HG03521 (cell line): ENCODE measurements around the gene EEF2KMT.
A peak's percentile ranks its signal among the peaks of the same experiment; 100 is the strongest.
"Not testable (repeated sequence)": the region's sequence is repeated elsewhere in the genome, so short reads cannot be mapped to it uniquely, and the experiment has no call there.

Experiments used
- ATAC-seq: cut with Tn5 transposase; IDR thresholded peaks from one replicate; pipeline ENCODE4 v1.9.1; 2021; ENCODE audit warnings: mild to moderate bottlenecking, moderate library complexity; ENCODE audit not compliant: unreplicated experiment

The EEF2KMT gene

GRCh38 chr16:5095145-5095830, 2.3 kb downstream of the EEF2KMT start:
- not testable (repeated sequence) for ATAC-seq

- ATAC-seq = not testable (repeated sequence)
These were observed 3.8 kb downstream of the EEF2KMT start for GRCh38 chr16:5093746-5094145.

GRCh38 chr16:5093081-5093480, 4.5 kb downstream of the EEF2KMT start:
- not testable (repeated sequence) for ATAC-seq

GRCh38 chr16:5090592-5090991, 7.0 kb downstream of the EEF2KMT start:
- not testable (repeated sequence) for ATAC-seq

- not testable (repeated sequence) for ATAC-seq
These were observed 7.6 kb downstream of the EEF2KMT start for GRCh38 chr16:5089911-5090555.

GRCh38 chr16:5088936-5089335, 8.7 kb downstream of the EEF2KMT start:
- not testable (repeated sequence) for ATAC-seq

- ATAC-seq = not testable (repeated sequence)
These were observed 9.4 kb downstream of the EEF2KMT start for GRCh38 chr16:5088086-5088790.

- not testable (repeated sequence) for ATAC-seq
These were observed 11.9 kb downstream of the EEF2KMT start for GRCh38 chr16:5085716-5086115.

GRCh38 chr16:5084802-5085201, 12.8 kb downstream of the EEF2KMT start:
- ATAC-seq = not testable (repeated sequence)

GRCh38 chr16:5084099-5084731, 13.4 kb downstream of the EEF2KMT start:
- ATAC-seq = not testable (repeated sequence)

- not testable (repeated sequence) for ATAC-seq
These were observed 13.9 kb downstream of the EEF2KMT start for GRCh38 chr16:5083646-5084045.

- not testable (repeated sequence) for ATAC-seq
These were observed 16.6 kb downstream of the EEF2KMT start for GRCh38 chr16:5080996-5081395.

GRCh38 chr16:5080461-5080860, 17.1 kb downstream of the EEF2KMT start:
- not testable (repeated sequence) for ATAC-seq

GRCh38 chr16:5078626-5079025, 19.0 kb downstream of the EEF2KMT start:
- ATAC-seq = no peak

- ATAC-seq = no peak
These were observed 20.3 kb downstream of the EEF2KMT start for GRCh38 chr16:5077304-5077703.

- ATAC-seq = no peak
These were observed 22.0 kb downstream of the EEF2KMT start for GRCh38 chr16:5075637-5076036.

- not testable (repeated sequence) for ATAC-seq
These were observed 23.8 kb downstream of the EEF2KMT start for GRCh38 chr16:5073771-5074170.

- no peak for ATAC-seq
These were observed 24.3 kb downstream of the EEF2KMT start for GRCh38 chr16:5073279-5073629.

GRCh38 chr16:5072334-5073278, 25.0 kb downstream of the EEF2KMT start:
- ATAC-seq = no peak

- peak; percentile 88 for ATAC-seq
These were observed 25.8 kb downstream of the EEF2KMT start, which contains the start of gene ALG1 for GRCh38 chr16:5071681-5072333. TSS of gene ALG1 (plus strand) at chr16:5071843. CDS start at chr16:5071850, 7 bp downstream.
